Astrocyte (in vitro differentiated cells and primary cell): ENCODE measurements around the gene SHOX. TPM values are rescaled to one million over a fixed set of nuclear protein-coding genes. Genes with fewer than 3 reads are reported as not detected.
"Not testable (repeated sequence)": the region's sequence is repeated elsewhere in the genome, so short reads cannot be mapped to it uniquely, and the experiment has no call there.

Experiments
- DNase-seq: peaks from one replicate; pipeline ENCODE4 v3.0.0-alpha.2; 2010; ENCODE audit warnings: low read depth
- FAIRE-seq: peaks from 2 replicates; lab custom pipeline; 2011; peaks lifted over from hg19 to GRCh38; lab: Jason Lieb, UNC
- H2AFZ ChIP-seq: 2 replicates; pipeline ENCODE4 v1.6.0; 2012; ENCODE audit warnings: low read depth, low read length, inconsistent platforms
- H3K27ac ChIP-seq: 2 replicates; pipeline ENCODE4 v1.5.1; 2011; ENCODE audit warnings: low read depth, low read length, inconsistent platforms
- H3K27me3 ChIP-seq: 2 replicates; pipeline ENCODE4 v1.6.0; 2011; ENCODE audit warnings: low read length, inconsistent platforms; ENCODE audit not compliant: insufficient read depth
- H3K36me3 ChIP-seq: 2 replicates; pipeline ENCODE4 v1.5.1; 2011; ENCODE audit warnings: low read length, inconsistent platforms; ENCODE audit not compliant: insufficient read depth
- H3K4me1 ChIP-seq: 2 replicates; pipeline ENCODE4 v1.5.1; 2011; ENCODE audit warnings: low read length, inconsistent platforms; ENCODE audit not compliant: insufficient read depth
- H3K4me2 ChIP-seq: 2 replicates; pipeline ENCODE4 v1.6.0; 2012; ENCODE audit warnings: low read length, inconsistent platforms
- H3K4me3 ChIP-seq: 2 replicates; pipeline ENCODE4 v1.5.1; 2011; ENCODE audit warnings: low read depth, mild to moderate bottlenecking, low read length, inconsistent platforms; ENCODE audit not compliant: insufficient read depth
- H3K79me2 ChIP-seq: 2 replicates; pipeline ENCODE4 v1.6.0; 2012; ENCODE audit warnings: mild to moderate bottlenecking, low read length, inconsistent platforms; ENCODE audit not compliant: insufficient read depth
- H3K9ac ChIP-seq: 2 replicates; pipeline ENCODE4 v1.6.0; 2012; ENCODE audit warnings: mild to moderate bottlenecking, low read length, inconsistent platforms
- H3K9me3 ChIP-seq: 2 replicates; pipeline ENCODE4 v1.5.1; 2012; ENCODE audit warnings: low read depth, mild to moderate bottlenecking, low read length, inconsistent platforms; ENCODE audit not compliant: insufficient read depth
- H4K20me1 ChIP-seq: 2 replicates; pipeline ENCODE4 v1.6.0; 2012; ENCODE audit warnings: low read length, inconsistent platforms; ENCODE audit not compliant: insufficient read depth
- H3K27ac Mint-ChIP-seq: one replicate; pipeline ENCODE4 v1.8.0; 2021; ENCODE audit warnings: mild to moderate bottlenecking, mixed read lengths; ENCODE audit not compliant: unreplicated experiment
- H3K27me3 Mint-ChIP-seq: one replicate; pipeline ENCODE4 v1.8.0; 2021; ENCODE audit warnings: low read depth, mixed read lengths; ENCODE audit not compliant: unreplicated experiment
- H3K36me3 Mint-ChIP-seq: one replicate; pipeline ENCODE4 v1.8.0; 2021; ENCODE audit warnings: low read depth, mixed read lengths; ENCODE audit not compliant: unreplicated experiment
- H3K4me1 Mint-ChIP-seq: one replicate; pipeline ENCODE4 v1.8.0; 2021; ENCODE audit warnings: low read depth, mixed read lengths; ENCODE audit not compliant: unreplicated experiment
- H3K4me3 Mint-ChIP-seq: one replicate; pipeline ENCODE4 v1.8.0; 2021; ENCODE audit warnings: mild to moderate bottlenecking, moderate library complexity, mixed read lengths; ENCODE audit not compliant: unreplicated experiment
- H3K9me3 Mint-ChIP-seq: one replicate; pipeline ENCODE4 v1.8.0; 2021; ENCODE audit warnings: mild to moderate bottlenecking, mixed read lengths; ENCODE audit not compliant: unreplicated experiment
- CTCF ChIP-seq: IDR thresholded peaks from 2 replicates; pipeline ENCODE4 v1.5.1; 2011; ENCODE audit warnings: low read depth, mild to moderate bottlenecking, inconsistent platforms, low read length, moderate library complexity; ENCODE audit not compliant: insufficient read depth
- EZH2 ChIP-seq: IDR thresholded peaks from 2 replicates; pipeline ENCODE4 v1.6.1; 2012; ENCODE audit warnings: mild to moderate bottlenecking, low read length, inconsistent platforms; ENCODE audit not compliant: insufficient read depth
- total RNA-seq: library from RNA; stranded (reverse); gene quantifications from 2 replicates; pipeline ENCODE4 v1.2.1, GENCODE V29; 2021

Gene SHOX
- total RNA-seq, 1 donor from 2014 or later: not detected

GRCh38 chrX:623599-624315, 6.8 kb upstream of the SHOX start:
- Mint-ChIP-seq H3K9me3 (peaks cover 33% of the 10 kb centered on the region), H3K27ac (no peak overlapping the region), H3K27me3 (peaks cover 20% of the 10 kb centered on the region), H3K4me1 (no peaks in the 10 kb centered on the region), H3K36me3 (peaks cover 4% of the 10 kb centered on the region), H3K4me3 (no peak overlapping the region)
- Histone ChIP-seq H3K36me3 (no peaks in the 10 kb centered on the region), H4K20me1 (no peaks in the 10 kb centered on the region), H3K79me2 (no peaks in the 10 kb centered on the region), H3K4me1 (no peaks in the 10 kb centered on the region), H3K27me3 (peaks cover 5% of the 10 kb centered on the region), H3K4me2 (no peak overlapping the region), H3K4me3 (no peak overlapping the region), H3K9me3 (no peaks in the 10 kb centered on the region), H2AFZ (no peak overlapping the region), H3K27ac (no peak overlapping the region), H3K9ac (no peak overlapping the region)
- TF ChIP-seq EZH2: no peak
- TF ChIP-seq CTCF: no peak
- no peak for DNase-seq
- FAIRE-seq: no peak

GRCh38 chrX:625137-625691, 5.4 kb upstream of the SHOX start:
- Histone ChIP-seq H3K9me3 (no peaks in the 10 kb centered on the region), H3K79me2 (no peaks in the 10 kb centered on the region), H4K20me1 (no peaks in the 10 kb centered on the region), H2AFZ (no peak overlapping the region), H3K27me3 (peaks cover 7% of the 10 kb centered on the region), H3K4me2 (no peak overlapping the region), H3K4me3 (no peak overlapping the region), H3K36me3 (no peaks in the 10 kb centered on the region), H3K4me1 (no peaks in the 10 kb centered on the region), H3K27ac (no peak overlapping the region), H3K9ac (no peak overlapping the region)
- peaks cover 4% of the 10 kb centered on the region for H3K36me3 Mint-ChIP-seq
- H3K27ac Mint-ChIP-seq: no peak overlapping the region
- H3K27me3 Mint-ChIP-seq: peaks cover 20% of the 10 kb centered on the region
- peaks cover 38% of the 10 kb centered on the region for H3K9me3 Mint-ChIP-seq
- FAIRE-seq (no peak), DNase-seq (no peak)
- no peak overlapping the region for H3K4me3 Mint-ChIP-seq
- TF ChIP-seq CTCF (no peak), EZH2 (no peak)
- H3K4me1 Mint-ChIP-seq: no peaks in the 10 kb centered on the region

- peaks cover 10% of the 10 kb centered on the region for H3K27me3 ChIP-seq
- H3K4me1 ChIP-seq, H3K4me2 ChIP-seq, H3K9me3 ChIP-seq, H3K36me3 ChIP-seq, H4K20me1 ChIP-seq, H3K79me2 ChIP-seq, H3K4me3 Mint-ChIP-seq, FAIRE-seq, H3K36me3 Mint-ChIP-seq, H3K27ac Mint-ChIP-seq, H3K27ac ChIP-seq, H3K4me3 ChIP-seq, H2AFZ ChIP-seq, H3K9ac ChIP-seq, DNase-seq, H3K4me1 Mint-ChIP-seq: not testable (repeated sequence)
- peaks cover 20% of the 10 kb centered on the region for H3K27me3 Mint-ChIP-seq
- H3K9me3 Mint-ChIP-seq: peaks cover 38% of the 10 kb centered on the region
Observed at GRCh38 chrX:626047-626446, 4.5 kb upstream of the SHOX start.
